GM20000 (cell line): ENCODE measurements around the gene UNC45A.
"Not testable (repeated sequence)": the region's sequence is repeated elsewhere in the genome, so short reads cannot be mapped to it uniquely, and the experiment has no call there.

Experiments
- DNase-seq: peaks from one replicate; pipeline ENCODE4 v3.0.0; 2012; ENCODE audit warnings: low spot score
- TF ChIP-seq, protein P1 (sequence below): IDR thresholded peaks from 2 replicates; pipeline ENCODE4 v1.5.1; 2012; ENCODE audit warnings: mild to moderate bottlenecking, control low read depth; ENCODE audit errors: extremely low read depth, missing control alignments

The UNC45A gene

DNA sequence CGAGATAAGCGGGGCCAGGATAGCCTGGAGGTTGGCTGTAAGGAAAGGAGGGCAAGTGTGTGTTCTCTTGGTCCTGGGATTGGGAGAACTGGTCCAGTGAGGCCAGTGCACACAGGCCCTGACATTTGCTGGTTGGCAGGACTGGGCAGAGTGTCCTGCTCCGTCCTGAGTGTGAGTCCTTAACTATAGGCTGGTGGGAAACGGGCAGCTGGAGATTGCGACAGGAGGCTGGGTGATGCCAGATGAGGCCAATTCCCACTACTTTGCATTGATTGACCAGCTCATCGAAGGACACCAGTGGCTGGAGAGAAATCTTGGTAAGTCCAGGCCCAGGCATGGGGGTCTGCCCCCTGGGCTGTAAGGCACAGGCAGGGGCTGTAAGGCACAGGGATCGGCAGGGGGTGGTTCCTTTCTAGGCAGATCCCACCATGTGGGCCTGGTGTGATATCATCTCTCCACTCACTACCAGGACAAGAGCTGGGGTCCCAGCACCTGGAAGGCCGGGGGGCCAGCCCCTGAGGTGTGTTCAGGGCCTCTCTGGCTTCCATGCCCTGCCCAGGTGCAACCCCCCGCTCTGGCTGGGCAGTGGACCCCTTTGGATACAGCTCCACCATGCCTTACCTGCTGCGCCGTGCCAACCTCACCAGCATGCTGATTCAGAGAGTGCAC, 28.8 kb upstream of the UNC45A start:
- DNase-seq: no peak
- TF ChIP-seq, protein P1, sequence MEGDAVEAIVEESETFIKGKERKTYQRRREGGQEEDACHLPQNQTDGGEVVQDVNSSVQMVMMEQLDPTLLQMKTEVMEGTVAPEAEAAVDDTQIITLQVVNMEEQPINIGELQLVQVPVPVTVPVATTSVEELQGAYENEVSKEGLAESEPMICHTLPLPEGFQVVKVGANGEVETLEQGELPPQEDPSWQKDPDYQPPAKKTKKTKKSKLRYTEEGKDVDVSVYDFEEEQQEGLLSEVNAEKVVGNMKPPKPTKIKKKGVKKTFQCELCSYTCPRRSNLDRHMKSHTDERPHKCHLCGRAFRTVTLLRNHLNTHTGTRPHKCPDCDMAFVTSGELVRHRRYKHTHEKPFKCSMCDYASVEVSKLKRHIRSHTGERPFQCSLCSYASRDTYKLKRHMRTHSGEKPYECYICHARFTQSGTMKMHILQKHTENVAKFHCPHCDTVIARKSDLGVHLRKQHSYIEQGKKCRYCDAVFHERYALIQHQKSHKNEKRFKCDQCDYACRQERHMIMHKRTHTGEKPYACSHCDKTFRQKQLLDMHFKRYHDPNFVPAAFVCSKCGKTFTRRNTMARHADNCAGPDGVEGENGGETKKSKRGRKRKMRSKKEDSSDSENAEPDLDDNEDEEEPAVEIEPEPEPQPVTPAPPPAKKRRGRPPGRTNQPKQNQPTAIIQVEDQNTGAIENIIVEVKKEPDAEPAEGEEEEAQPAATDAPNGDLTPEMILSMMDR: no peak

DNA sequence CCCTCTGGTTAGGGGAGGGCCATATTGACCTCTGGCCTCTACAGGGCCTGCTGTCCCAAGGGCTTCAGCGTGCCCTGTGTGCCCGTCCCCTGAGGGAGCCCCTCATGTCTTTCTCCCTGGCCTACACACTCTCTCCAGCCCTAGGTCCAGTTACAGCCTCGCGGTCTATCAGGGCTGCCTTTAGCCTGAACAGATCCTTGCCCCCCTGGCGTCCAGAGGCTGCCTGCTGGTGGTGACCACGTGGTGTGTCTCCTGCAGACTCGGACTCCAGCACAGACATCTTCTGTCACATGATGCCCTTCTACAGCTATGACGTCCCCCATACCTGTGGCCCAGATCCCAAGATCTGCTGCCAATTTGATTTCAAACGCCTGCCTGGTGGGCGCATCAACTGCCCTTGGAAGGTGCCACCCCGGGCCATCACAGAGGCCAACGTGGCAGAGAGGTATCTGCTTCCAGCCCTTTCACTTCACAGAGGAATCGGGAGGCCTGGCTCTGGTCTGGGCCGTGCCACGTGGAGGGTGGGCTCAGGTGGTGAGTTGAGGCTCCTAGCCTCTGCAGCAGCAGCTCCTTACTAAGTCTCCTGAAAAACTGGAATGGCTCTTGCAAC, 27.9 kb upstream of the UNC45A start:
- TF ChIP-seq, protein P1: no peak
- DNase-seq: no peak

DNA sequence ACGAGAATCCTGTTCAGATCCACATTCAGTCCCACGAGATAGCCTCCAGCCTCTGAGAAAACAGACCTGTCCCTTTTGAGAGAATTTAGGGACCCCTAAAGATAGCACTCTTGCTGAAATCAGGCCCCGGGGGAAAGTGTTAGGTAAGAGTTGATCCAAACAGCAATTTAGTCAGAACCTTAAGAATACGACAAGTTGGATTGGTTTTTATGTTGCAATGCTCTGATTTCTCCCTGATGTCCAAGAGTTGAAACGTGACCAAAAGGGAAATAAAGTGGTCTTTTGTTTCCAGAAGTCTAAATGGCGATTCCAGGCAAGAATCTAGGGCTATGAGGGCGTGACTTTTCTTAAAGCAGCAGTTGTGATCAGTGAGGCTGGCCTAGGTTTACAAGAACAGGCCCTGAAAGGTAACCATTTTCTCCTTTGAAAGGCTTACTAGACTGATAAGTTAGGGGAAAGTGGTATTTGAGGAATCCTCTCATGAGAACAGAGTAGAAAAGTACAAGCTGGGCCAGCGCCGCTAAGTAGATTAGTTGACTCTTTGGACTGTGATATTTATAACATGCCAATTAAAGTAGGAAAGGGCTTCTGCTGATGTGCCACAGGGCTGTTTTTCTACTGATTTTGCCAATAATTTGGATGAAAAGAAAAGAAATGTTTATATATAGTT, 27.1 kb upstream of the UNC45A start:
- TF ChIP-seq, protein P1: no peak
- DNase-seq: no peak

DNA sequence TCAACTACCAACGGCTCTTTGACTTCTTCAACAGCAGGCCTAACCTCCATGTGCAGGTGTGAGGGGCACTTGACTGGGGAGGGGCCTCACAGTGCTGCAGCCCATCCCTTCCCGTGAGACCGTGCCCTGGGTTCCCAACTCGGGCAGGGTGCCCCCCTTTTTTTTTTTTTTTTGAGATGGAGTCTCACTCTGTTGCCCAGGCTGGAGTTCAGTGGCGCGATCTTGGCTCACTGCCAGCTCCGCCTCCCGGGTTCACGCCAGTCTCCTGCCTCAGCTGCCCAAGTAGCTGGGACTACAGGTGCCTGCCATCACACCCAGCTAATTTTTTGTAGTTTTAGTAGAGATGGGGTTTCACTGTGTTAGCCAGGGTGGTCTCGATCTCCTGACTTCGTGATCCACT, 25.6 kb upstream of the UNC45A start:
- not testable (repeated sequence) for DNase-seq

DNA sequence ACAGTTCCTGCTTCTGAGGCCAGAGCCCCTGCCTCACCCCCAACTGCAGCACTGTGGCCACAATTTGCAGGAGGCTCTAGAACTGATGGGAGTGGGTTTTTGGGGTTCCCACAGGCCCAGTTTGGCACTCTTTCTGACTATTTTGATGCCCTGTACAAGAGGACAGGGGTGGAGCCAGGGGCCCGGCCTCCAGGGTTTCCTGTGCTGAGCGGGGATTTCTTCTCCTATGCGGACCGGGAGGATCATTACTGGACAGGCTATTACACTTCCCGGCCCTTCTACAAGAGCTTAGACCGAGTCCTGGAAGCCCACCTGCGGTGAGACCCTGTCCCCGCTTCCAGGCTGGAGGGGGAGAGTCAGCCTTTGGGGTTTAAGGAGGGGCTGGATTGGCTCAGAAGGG, 25.1 kb upstream of the UNC45A start:
- TF ChIP-seq, protein P1: no peak
- no peak for DNase-seq

DNA sequence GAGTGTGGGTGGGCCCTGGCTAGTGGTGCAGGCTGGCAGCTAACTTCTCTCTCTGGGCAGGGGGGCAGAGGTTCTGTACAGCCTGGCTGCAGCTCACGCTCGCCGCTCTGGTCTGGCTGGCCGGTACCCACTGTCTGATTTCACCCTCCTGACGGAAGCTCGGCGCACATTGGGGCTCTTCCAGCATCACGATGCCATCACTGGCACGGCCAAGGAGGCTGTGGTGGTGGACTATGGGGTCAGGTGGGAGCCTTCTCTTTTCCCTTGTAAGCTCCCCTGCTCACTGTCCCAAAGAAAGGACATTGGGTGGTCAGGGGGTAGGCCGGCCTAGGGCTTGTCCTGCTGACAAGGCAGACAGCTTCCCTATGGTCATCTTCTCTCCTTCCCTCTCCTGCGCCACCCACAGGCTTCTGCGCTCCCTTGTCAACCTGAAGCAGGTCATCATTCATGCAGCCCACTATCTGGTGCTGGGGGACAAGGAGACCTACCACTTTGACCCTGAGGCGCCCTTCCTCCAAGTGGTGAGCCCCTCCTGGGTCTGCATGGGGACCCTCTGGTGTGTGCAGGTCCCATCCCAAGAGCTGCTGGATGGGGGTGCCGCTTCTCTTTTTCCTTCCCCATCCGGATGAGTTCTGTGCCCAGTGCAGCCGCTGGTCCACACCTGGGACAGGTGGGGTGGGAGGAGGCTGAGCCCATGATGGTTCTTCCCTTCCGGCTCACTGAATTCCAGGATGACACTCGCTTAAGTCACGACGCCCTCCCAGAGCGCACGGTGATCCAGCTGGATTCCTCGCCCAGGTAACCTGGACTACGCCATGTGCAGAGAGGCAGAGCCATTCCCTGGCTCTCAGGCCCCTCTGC, 24.4 kb upstream of the UNC45A start:
- DNase-seq: no peak
- TF ChIP-seq, protein P1: no peak

DNA sequence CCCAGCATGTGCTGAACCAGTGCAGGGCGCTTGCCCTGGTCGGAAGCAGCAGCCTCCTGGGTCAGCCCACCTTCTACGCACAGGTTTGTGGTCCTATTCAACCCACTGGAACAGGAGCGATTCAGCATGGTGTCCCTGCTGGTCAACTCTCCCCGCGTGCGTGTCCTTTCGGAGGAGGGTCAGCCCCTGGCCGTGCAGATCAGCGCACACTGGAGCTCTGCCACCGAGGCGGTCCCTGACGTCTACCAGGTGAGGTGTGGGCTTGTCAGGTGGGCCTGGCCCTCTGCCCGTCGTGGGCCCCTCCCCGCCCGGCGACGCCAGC, 23.8 kb upstream of the UNC45A start:
- TF ChIP-seq, protein P1: no peak
- no peak for DNase-seq
